ENCODE results near the gene LRCOL1.

GRCh38 chr12:132586929-132587328 lies 23.5 kb downstream of the LRCOL1 start:
- no peak for TF ChIP-seq CTCF (IDR thresholded peaks at IDR 0.05; ENCODE audit: low read length)
- no peak for TF ChIP-seq EZH2 (IDR thresholded peaks at IDR 0.05; ENCODE audit: borderline replicate concordance, low read length)
